CD4-positive, alpha-beta T cell treated with Interleukin-15 for 1 hour (primary cell): Measurements from ENCODE around the gene DUT.

ENCODE experiments used
- DNase-seq: peaks from one replicate; pipeline ENCODE4 v3.0.0-alpha.2; 2020

The DUT gene

GRCh38 chr15:48330105-48330785, 984 bp upstream of the DUT start:
- DNase-seq = no peak

GRCh38 chr15:48331796-48332641, 790 bp downstream of the DUT start:
- peak; percentile 53 for DNase-seq

GRCh38 chr15:48332642-48333034, 1.4 kb downstream of the DUT start:
- no peak for DNase-seq

- DNase-seq = no peak
These were observed 2.3 kb downstream of the DUT start for GRCh38 chr15:48333540-48333939.

- no peak for DNase-seq
These were observed 3.0 kb downstream of the DUT start for GRCh38 chr15:48334260-48334659.

- DNase-seq = no peak
These were observed 5.7 kb downstream of the DUT start for GRCh38 chr15:48336940-48337339.

- DNase-seq = no peak
These were observed 6.4 kb downstream of the DUT start for GRCh38 chr15:48337607-48338006.

GRCh38 chr15:48340111-48340510, 8.9 kb downstream of the DUT start:
- no peak for DNase-seq

- DNase-seq = no peak
These were observed 12.6 kb downstream of the DUT start for GRCh38 chr15:48343865-48344264.

GRCh38 chr15:48345516-48345915, 14.3 kb downstream of the DUT start:
- DNase-seq = no peak

- DNase-seq = peak; percentile 46
These were observed 21.3 kb downstream of the DUT start for GRCh38 chr15:48352474-48353072.

GRCh38 chr15:48354694-48355303, 23.6 kb downstream of the DUT start:
- DNase-seq = no peak

- DNase-seq = no peak
These were observed 24.1 kb downstream of the DUT start for GRCh38 chr15:48355377-48355776.

- no peak for DNase-seq
These were observed 27.3 kb downstream of the DUT start for GRCh38 chr15:48358229-48359152.

GRCh38 chr15:48360841-48361240, 29.6 kb downstream of the DUT start:
- DNase-seq = no peak

GRCh38 chr15:48361685-48362084, 30.5 kb downstream of the DUT start:
- DNase-seq = no peak

- no peak for DNase-seq
These were observed 32.2 kb downstream of the DUT start for GRCh38 chr15:48363474-48363873.

- no peak for DNase-seq
These were observed 34.3 kb downstream of the DUT start for GRCh38 chr15:48365575-48365974.

- DNase-seq = no peak
These were observed 35.5 kb downstream of the DUT start for GRCh38 chr15:48366584-48367312.

GRCh38 chr15:48367483-48367882, 36.3 kb downstream of the DUT start:
- no peak for DNase-seq

- DNase-seq = no peak
These were observed 39.2 kb downstream of the DUT start for GRCh38 chr15:48370460-48370859.

- DNase-seq = no peak
These were observed 40.3 kb downstream of the DUT start for GRCh38 chr15:48371550-48371949.
